ENCODE measurements around the gene ELK3. TPM values are rescaled to one million over a fixed set of nuclear protein-coding genes. Genes with fewer than 3 reads are reported as not detected.

Gene ELK3
- total and polyA plus RNA-seq, 7 donors = 3.7 to 13.9 (median 9.6) TPM

DNA sequence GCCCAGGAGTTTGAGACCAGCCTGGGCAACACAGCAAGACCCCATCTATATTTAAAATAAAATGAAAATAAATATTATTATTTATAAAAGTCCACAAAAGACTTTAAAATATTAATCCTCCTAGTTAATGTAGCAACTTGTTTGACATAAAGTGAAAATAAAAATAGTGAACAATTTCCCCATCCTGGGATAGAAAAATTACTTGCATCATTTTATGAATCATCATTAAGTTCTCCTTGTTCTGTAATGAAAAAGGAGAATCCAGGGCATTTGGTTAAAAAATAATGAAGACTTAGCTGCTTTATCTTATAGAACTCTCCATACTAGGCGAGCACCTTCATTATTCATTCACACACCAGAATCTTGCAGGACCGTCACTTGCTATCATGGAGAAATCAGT lies 66.1 kb downstream of the ELK3 start:
- no peak for ATAC-seq
- intact Hi-C loops (cut with DNase I) = no loop called here
- no peak overlapping the region for H3K4me3 ChIP-seq
- H3K9me3 ChIP-seq = no peaks in the 10 kb centered on the region
- H3K27me3 ChIP-seq (ENCODE audit: insufficient read depth in 3 of 3, low read length in 2 of 3) = no peaks in the 10 kb centered on the region
- no peaks in the 10 kb centered on the region for H3K36me3 ChIP-seq (ENCODE audit: insufficient read depth in 1 of 2, low read depth in 1 of 2)
- DNase-seq = no peak
- H3K4me1 ChIP-seq = no peaks in the 10 kb centered on the region
- TF ChIP-seq, protein P1, sequence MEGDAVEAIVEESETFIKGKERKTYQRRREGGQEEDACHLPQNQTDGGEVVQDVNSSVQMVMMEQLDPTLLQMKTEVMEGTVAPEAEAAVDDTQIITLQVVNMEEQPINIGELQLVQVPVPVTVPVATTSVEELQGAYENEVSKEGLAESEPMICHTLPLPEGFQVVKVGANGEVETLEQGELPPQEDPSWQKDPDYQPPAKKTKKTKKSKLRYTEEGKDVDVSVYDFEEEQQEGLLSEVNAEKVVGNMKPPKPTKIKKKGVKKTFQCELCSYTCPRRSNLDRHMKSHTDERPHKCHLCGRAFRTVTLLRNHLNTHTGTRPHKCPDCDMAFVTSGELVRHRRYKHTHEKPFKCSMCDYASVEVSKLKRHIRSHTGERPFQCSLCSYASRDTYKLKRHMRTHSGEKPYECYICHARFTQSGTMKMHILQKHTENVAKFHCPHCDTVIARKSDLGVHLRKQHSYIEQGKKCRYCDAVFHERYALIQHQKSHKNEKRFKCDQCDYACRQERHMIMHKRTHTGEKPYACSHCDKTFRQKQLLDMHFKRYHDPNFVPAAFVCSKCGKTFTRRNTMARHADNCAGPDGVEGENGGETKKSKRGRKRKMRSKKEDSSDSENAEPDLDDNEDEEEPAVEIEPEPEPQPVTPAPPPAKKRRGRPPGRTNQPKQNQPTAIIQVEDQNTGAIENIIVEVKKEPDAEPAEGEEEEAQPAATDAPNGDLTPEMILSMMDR (IDR thresholded peaks at IDR 0.05) = no peak
- 86 to 96% (median 90%) methylated on average over 2 of the region's 2 CpGs for WGBS, 3 donors
- no peak overlapping the region for H3K27ac ChIP-seq

DNA sequence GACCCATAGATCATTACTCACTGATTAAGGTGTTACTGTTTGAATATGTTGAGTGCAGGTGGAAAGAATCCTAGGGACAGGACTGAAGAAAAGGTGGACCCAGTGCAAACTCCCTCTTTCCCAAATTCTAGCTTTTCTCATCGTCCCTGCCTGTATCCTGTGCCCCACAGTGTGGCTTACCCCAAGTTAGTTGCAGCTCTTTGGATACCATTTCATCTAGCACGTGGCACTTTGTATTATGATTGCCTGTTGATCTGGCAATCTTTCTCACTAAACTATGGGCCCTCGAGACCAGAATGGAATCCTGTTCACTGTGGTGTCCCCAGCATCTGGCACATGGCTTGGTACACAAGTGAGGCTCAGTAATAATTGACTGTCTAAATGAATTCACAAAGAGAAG lies 66.5 kb downstream of the ELK3 start:
- H3K27me3 ChIP-seq (ENCODE audit: insufficient read depth in 3 of 3, low read length in 2 of 3) = no peaks in the 10 kb centered on the region
- TF ChIP-seq, protein P1 (IDR thresholded peaks at IDR 0.05) = no peak
- no peak overlapping the region for H3K27ac ChIP-seq
- no peaks in the 10 kb centered on the region for H3K9me3 ChIP-seq
- H3K4me3 ChIP-seq = no peak overlapping the region
- 74% methylated on average over 3 of the region's 3 CpGs for WGBS, 3 donors
- DNase-seq = no peak
- H3K36me3 ChIP-seq (ENCODE audit: insufficient read depth in 1 of 2, low read depth in 1 of 2) = no peaks in the 10 kb centered on the region
- ATAC-seq = no peak
- intact Hi-C loops (cut with DNase I) = no loop called here
- no peaks in the 10 kb centered on the region for H3K4me1 ChIP-seq

DNA sequence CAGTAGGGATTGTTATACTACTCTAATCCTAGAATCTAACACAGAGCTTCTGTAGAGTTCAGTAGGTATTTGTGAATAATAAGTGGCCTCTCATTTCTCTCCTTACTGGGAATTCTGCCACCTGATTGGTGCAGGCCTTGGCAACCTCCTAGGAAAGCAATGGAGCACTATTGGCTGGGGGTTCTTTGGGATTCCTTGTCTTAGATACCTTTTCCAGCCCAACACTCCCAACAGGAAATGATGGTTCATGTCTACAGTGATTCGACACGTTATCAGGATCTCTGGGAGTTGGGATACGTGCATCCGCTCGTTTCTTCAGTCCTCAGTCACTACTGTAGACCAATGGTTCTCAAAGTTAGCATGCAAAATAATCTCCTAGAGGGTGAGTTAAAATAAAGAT lies 67.4 kb downstream of the ELK3 start:
- Histone ChIP-seq H3K4me1 (no peaks in the 10 kb centered on the region), H3K36me3 (ENCODE audit: insufficient read depth in 1 of 2, low read depth in 1 of 2) (no peaks in the 10 kb centered on the region), H3K4me3 (no peak overlapping the region), H3K27me3 (ENCODE audit: insufficient read depth in 3 of 3, low read length in 2 of 3) (no peaks in the 10 kb centered on the region), H3K9me3 (no peaks in the 10 kb centered on the region), H3K27ac (no peak overlapping the region)
- WGBS, 3 donors = 83 to 94% (median 87%) methylated on average over 5 of the region's 5 CpGs
- TF ChIP-seq, protein P1 (IDR thresholded peaks at IDR 0.05) = no peak
- intact Hi-C loops (cut with DNase I) = no loop called here
- DNase-seq (no peak), ATAC-seq (no peak)

DNA sequence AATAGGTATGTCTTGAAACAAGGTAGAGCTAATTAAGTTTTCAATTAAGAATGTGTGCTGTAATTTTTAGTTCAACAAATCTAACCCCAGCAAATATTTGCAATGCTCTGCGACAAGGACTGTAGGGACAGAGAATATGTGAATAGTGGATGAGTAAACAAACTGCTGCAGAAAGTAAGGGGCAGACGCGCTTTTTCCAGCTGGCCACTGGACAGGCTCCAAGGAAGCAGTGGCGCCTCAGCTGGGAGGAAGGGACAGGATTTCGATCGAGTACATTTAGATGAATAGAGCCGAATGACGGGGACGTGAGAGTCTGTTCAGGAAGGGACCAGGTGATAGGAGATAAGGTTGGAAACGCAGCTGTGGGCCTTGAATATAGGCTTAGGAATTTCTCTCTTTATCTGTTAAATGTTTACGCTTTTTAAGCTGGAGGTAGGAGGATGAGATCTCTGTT lies 69.3 kb downstream of the ELK3 start:
- Histone ChIP-seq H3K36me3 (ENCODE audit: insufficient read depth in 1 of 2, low read depth in 1 of 2) (peaks cover 0 to 16% of the 10 kb centered on the region in 2 donors), H3K9me3 (no peaks in the 10 kb centered on the region), H3K27me3 (ENCODE audit: insufficient read depth in 3 of 3, low read length in 2 of 3) (no peaks in the 10 kb centered on the region), H3K4me1 (no peaks in the 10 kb centered on the region), H3K4me3 (no peak overlapping the region), H3K27ac (no peak overlapping the region)
- WGBS, 3 donors = 60 to 72% (median 69%) methylated on average over 11 of the region's 11 CpGs
- TF ChIP-seq, protein P1 (IDR thresholded peaks at IDR 0.05) = no peak
- ATAC-seq (no peak), DNase-seq (no peak)
- intact Hi-C loops (cut with DNase I) = no loop called here

DNA sequence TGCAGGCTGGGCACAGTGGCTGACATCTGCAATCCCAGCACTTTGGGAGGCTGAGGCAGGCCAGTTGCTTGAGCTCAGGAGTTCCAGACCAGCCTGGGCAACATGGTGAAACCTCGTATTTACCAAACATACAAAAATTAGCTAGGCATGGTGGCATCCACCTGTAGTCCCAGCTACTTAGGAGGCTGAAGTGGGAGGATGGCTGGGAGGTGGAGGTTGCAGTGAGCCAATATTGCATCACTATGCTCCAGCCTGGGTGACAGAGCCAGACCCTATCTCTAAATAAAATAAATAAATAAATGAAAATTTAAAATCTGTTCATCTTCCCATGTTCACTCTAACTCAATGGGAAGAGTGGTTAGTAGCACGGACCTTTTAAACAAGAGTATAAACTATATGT lies 71.2 kb downstream of the ELK3 start:
- TF ChIP-seq, protein P1 (IDR thresholded peaks at IDR 0.05) = no peak
- no peaks in the 10 kb centered on the region for H3K27me3 ChIP-seq (ENCODE audit: insufficient read depth in 3 of 3, low read length in 2 of 3)
- ATAC-seq (no peak), DNase-seq (no peak)
- no peak overlapping the region for H3K27ac ChIP-seq
- 91 to 100% (median 97%) methylated on average over 2 of the region's 2 CpGs for WGBS, 3 donors
- peaks cover 0 to 33% of the 10 kb centered on the region in 2 donors for H3K36me3 ChIP-seq (ENCODE audit: insufficient read depth in 1 of 2, low read depth in 1 of 2)
- intact Hi-C loops (cut with DNase I) = no loop called here
- no peak overlapping the region for H3K4me3 ChIP-seq
- no peaks in the 10 kb centered on the region for H3K9me3 ChIP-seq
- H3K4me1 ChIP-seq = no peaks in the 10 kb centered on the region

Data from psoas muscle (tissue), 8 donors.